IMR-90 (cell line): Measurements from ENCODE around the gene SBSN. TPM values are rescaled to one million over a fixed set of nuclear protein-coding genes. Genes with fewer than 3 reads are reported as not detected.

ENCODE experiments used
- ATAC-seq: fragments of 200-7000 bp; cut with Tn5 transposase; 2 replicates; pipeline ENCODE4 v1.9.1; 2020; ENCODE audit warnings: low read depth, mild to moderate bottlenecking, moderate library complexity
- BruUV-seq: library from RNA; stranded (reverse); fragments of 400-500 nt; replicated peaks from 2 replicates; lab custom pipeline; 2021; lab: Mats Ljungman, UMichigan
- CTCF ChIA-PET: fragments of 300-600 bp; formaldehyde crosslinking; extraction: SDS; loops from one replicate; lab custom pipeline; 2021; ENCODE audit warnings: antibody characterized with exemption; lab: Yijun Ruan, JAX
- POLR2A ChIA-PET: fragments of 300-600 bp; sonication (Branson Sonifier 250); formaldehyde crosslinking; loops from one replicate; lab custom pipeline; 2022; ENCODE audit warnings: antibody characterized with exemption; ENCODE audit not compliant: unreplicated experiment; lab: Charles Lee
- DNase-seq: peaks from one replicate; pipeline ENCODE4 v3.0.0; 2013
- H2AFZ ChIP-seq: replicated peaks from 2 replicates; pipeline ENCODE3; 2013; ENCODE audit warnings: low read length, mild to moderate bottlenecking; ENCODE audit not compliant: poor library complexity
- H2AK5ac ChIP-seq: 2 replicates; pipeline ENCODE4 v1.6.1; 2013; ENCODE audit warnings: low read depth, low read length, inconsistent platforms
- H2AK9ac ChIP-seq: replicated peaks from 2 replicates; pipeline ENCODE3; 2013; ENCODE audit warnings: mild to moderate bottlenecking, low read depth, low read length, moderate library complexity; ENCODE audit not compliant: poor library complexity
- H2BK120ac ChIP-seq: 2 replicates; pipeline ENCODE4 v1.6.1; 2013; ENCODE audit warnings: low read depth, low read length, inconsistent platforms
- H2BK15ac ChIP-seq: 3 replicates; pipeline ENCODE4 v1.6.1; 2013; ENCODE audit warnings: low read depth, low read length, inconsistent platforms
- H2BK20ac ChIP-seq: 2 replicates; pipeline ENCODE4 v1.6.1; 2013; ENCODE audit warnings: low read depth, mild to moderate bottlenecking, inconsistent platforms, low read length, moderate library complexity
- H2BK5ac ChIP-seq: 2 replicates; pipeline ENCODE4 v1.6.1; 2013; ENCODE audit warnings: mild to moderate bottlenecking, low read depth, low read length, inconsistent platforms; ENCODE audit not compliant: poor library complexity, severe bottlenecking
- H3K14ac ChIP-seq: replicated peaks from 2 replicates; pipeline ENCODE4 v1.6.1; 2013; ENCODE audit warnings: low read depth, low read length, inconsistent platforms
- H3K18ac ChIP-seq: 2 replicates; pipeline ENCODE4 v1.6.1; 2013; ENCODE audit warnings: low read depth, low read length, control low read depth
- H3K23ac ChIP-seq: 2 replicates; pipeline ENCODE4 v1.6.1; 2013; ENCODE audit warnings: low read depth, low read length, inconsistent platforms
- H3K27ac ChIP-seq: 2 replicates; pipeline ENCODE4 v1.5.1; 2013; ENCODE audit warnings: mild to moderate bottlenecking, control low read depth, low read length; ENCODE audit not compliant: insufficient read depth
- H3K27me3 ChIP-seq: 2 replicates; pipeline ENCODE4 v1.6.1; 2013; ENCODE audit warnings: low read length; ENCODE audit not compliant: control insufficient read depth, insufficient read depth
- H3K36me3 ChIP-seq: 2 replicates; pipeline ENCODE4 v1.6.1; 2013; ENCODE audit warnings: low read length, mixed read lengths; ENCODE audit not compliant: control insufficient read depth, insufficient read depth
- H3K4ac ChIP-seq: 2 replicates; pipeline ENCODE4 v1.6.1; 2013; ENCODE audit warnings: low read depth, low read length, inconsistent platforms
- H3K4me1 ChIP-seq: 2 replicates; pipeline ENCODE4 v1.6.1; 2013; ENCODE audit warnings: low read length, mixed read lengths; ENCODE audit not compliant: control insufficient read depth, insufficient read depth
- H3K4me2 ChIP-seq: 2 replicates; pipeline ENCODE4 v1.6.1; 2013; ENCODE audit warnings: low read depth, mild to moderate bottlenecking, control low read depth, low read length, moderate library complexity
- H3K4me3 ChIP-seq: 2 replicates; pipeline ENCODE4 v1.5.1; 2013; ENCODE audit warnings: low read depth, mild to moderate bottlenecking, control low read depth, low read length, moderate library complexity; ENCODE audit not compliant: insufficient read depth
- H3K56ac ChIP-seq: 2 replicates; pipeline ENCODE4 v1.6.1; 2013; ENCODE audit warnings: low read length, inconsistent platforms; ENCODE audit not compliant: insufficient read depth; ENCODE audit errors: extremely low read depth
- H3K79me1 ChIP-seq, 2 experiments: 2 replicates each; pipeline ENCODE4 v1.6.1; 2013; ENCODE audit warnings: low read length in 2 of 2, inconsistent platforms in 1 of 2, low read depth in 1 of 2
- H3K9ac ChIP-seq: 2 replicates; pipeline ENCODE4 v1.6.1; 2013; ENCODE audit warnings: low read depth, low read length, control low read depth
- H3K9me1 ChIP-seq: 2 replicates; pipeline ENCODE4 v1.6.1; 2013; ENCODE audit warnings: low read length, inconsistent platforms; ENCODE audit not compliant: insufficient read depth
- H3K9me3 ChIP-seq: 2 replicates; pipeline ENCODE4 v1.6.1; 2013; ENCODE audit warnings: low read length; ENCODE audit not compliant: control insufficient read depth, insufficient read depth
- H4K20me1 ChIP-seq: 2 replicates; pipeline ENCODE4 v1.6.1; 2013; ENCODE audit warnings: low read length, inconsistent platforms; ENCODE audit not compliant: insufficient read depth
- H4K5ac ChIP-seq: 2 replicates; pipeline ENCODE4 v1.6.1; 2013; ENCODE audit warnings: mild to moderate bottlenecking, low read depth, low read length, control low read depth
- H4K8ac ChIP-seq, 2 experiments: 2 replicates each; pipeline ENCODE4 v1.6.1; 2013; ENCODE audit warnings: low read depth in 2 of 2, low read length in 2 of 2, control low read depth in 1 of 2, inconsistent platforms in 1 of 2
- H4K91ac ChIP-seq: 2 replicates; pipeline ENCODE4 v1.6.1; 2013; ENCODE audit warnings: low read depth, low read length, inconsistent platforms; ENCODE audit not compliant: insufficient read depth
- WGBS, 2 experiments: methylation state at CpG; one replicate each; pipeline versions ENCODE4 v1.1.5 to v1.1.7; 2013; ENCODE audit warnings: missing lambda C conversion rate in 2 of 2; ENCODE audit not compliant: insufficient read length in 1 of 2; ENCODE audit errors: extremely low coverage in 2 of 2; 5-methylcytosine and 5-hydroxymethylcytosine counted together
- dilution Hi-C: fragments of 300-500 bp; cut with HindIII; formaldehyde crosslinking; loops from one replicate; pipeline ENCODE4 v1.14.3; 2018; ENCODE audit warnings: low sequenced_read_pairs; ENCODE audit not compliant: unreplicated experiment
- in situ Hi-C: fragments of 300-500 bp; cut with MboI; formaldehyde crosslinking; loops from 3 replicates; pipeline ENCODE4 v1.14.3; 2019; ENCODE audit warnings: low sequenced_read_pairs, inconsistent platforms, mixed read lengths
- intact Hi-C: fragments of 100-400 bp; cut with micrococcal nuclease; formaldehyde crosslinking; loops from 2 replicates; pipeline ENCODE4 v1.10.0; 2022
- polyA plus RNA-seq, 3 experiments: library from polyadenylated mRNA; depleted of rRNA; stranded (reverse); fragments of >200 nt; gene quantifications; 2 replicates each; pipeline ENCODE4 v1.2.3, GENCODE V29; 2012; ENCODE audit warnings: low replicate concordance in 1 of 3
- total RNA-seq: library from RNA; depleted of rRNA; stranded (reverse); fragments of >200 nt; gene quantifications from 2 replicates; pipeline ENCODE4 v1.2.3, GENCODE V29; 2012
- TF ChIP-seq, protein P1 (sequence below): fragments of 150-350 bp; IDR thresholded peaks from 2 replicates; pipeline ENCODE4 v1.6.1; 2017; ENCODE audit warnings: mild to moderate bottlenecking, antibody characterized with exemption, low read length, low read depth

SBSN gene
- total and polyA plus RNA-seq, 2 of the 4 experiments (the other 2 are of a cell fraction) = 0.72 to 6.4 TPM

DNA sequence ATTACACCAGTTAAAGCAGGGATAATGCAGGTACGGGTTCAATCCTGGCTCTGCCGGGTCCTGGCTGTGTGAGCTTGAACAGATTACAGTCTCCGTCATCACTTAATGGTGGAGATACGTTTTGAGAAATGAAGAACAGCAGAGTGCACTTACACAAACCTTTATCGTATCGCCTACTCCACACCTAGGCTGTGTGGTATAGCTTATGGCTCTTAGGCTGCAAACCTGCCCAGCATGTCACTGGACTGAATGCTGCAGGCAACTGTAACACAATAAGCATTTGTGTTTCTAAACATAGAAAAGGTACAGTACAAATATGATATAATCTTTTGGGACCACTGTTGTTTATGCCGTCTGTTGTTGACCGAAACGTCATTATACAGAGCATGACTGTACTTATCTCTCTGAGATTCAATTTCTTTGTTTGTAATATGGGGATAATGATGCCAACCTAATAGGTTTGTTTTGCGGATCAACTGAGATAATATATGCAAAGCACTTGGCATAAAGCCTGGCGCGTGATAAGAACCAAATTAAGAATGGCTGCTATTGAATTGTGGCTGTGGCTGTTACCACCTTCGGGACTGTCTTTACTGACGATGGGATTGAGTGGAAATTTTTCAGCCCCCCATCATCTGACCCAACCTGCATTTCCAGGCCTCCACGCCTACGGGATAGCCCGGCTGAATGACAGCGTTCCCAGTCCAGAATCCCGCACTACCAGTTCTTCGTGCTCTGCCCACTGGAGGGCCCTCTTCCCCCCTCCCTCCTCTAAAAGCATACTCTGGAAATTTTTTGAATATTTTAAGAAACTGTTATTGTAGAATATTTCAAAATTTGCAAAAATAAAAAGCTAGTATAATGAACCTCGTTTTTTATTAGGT is 49.1 kb downstream of the SBSN start:
- in situ Hi-C loops (no loop called here), intact Hi-C loops (no loop called here), dilution Hi-C loops (no loop called here)
- no peak overlapping the region for H2BK5ac ChIP-seq
- no peak overlapping the region for H3K9ac ChIP-seq
- TF ChIP-seq, protein P1, sequence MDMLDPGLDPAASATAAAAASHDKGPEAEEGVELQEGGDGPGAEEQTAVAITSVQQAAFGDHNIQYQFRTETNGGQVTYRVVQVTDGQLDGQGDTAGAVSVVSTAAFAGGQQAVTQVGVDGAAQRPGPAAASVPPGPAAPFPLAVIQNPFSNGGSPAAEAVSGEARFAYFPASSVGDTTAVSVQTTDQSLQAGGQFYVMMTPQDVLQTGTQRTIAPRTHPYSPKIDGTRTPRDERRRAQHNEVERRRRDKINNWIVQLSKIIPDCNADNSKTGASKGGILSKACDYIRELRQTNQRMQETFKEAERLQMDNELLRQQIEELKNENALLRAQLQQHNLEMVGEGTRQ = no peak
- H2BK20ac ChIP-seq = no peak overlapping the region
- H2AK9ac ChIP-seq = no peak overlapping the region
- H3K14ac ChIP-seq = no peak overlapping the region
- H4K5ac ChIP-seq = no peak overlapping the region
- H3K9me1 ChIP-seq = no peaks in the 10 kb centered on the region
- DNase-seq (no peak), ATAC-seq (no peak)
- no peak overlapping the region for H2AK5ac ChIP-seq
- no peak overlapping the region for H3K27ac ChIP-seq
- H3K79me1 ChIP-seq = no peaks in the 10 kb centered on the region
- no peak overlapping the region for H2BK15ac ChIP-seq
- H3K4me1 ChIP-seq = no peaks in the 10 kb centered on the region
- no peaks in the 10 kb centered on the region for H3K36me3 ChIP-seq
- CTCF ChIA-PET = interaction anchor here (1.3 kb wide), 1 partner anchor 16 kb away, joined by 4 read pairs; no protein-coding TSS in a partner anchor
- no peak overlapping the region for H4K91ac ChIP-seq
- BruUV-seq = no TSS peak
- no peaks in the 10 kb centered on the region for H3K9me3 ChIP-seq
- no peak overlapping the region for H3K4me3 ChIP-seq
- POLR2A ChIA-PET = no interaction called here
- H2AFZ ChIP-seq = no peak overlapping the region
- no peak overlapping the region for H2BK120ac ChIP-seq
- 53% methylated on average over 3 of the region's 21 CpGs; no CpG with 5 or more reads in 1 of the 2 experiments for WGBS, 2 experiments
- peaks cover 3% of the 10 kb centered on the region; the same call in 1 of the 2 replicates for H3K27me3 ChIP-seq
- H4K8ac ChIP-seq = no peak overlapping the region
- H3K56ac ChIP-seq = no peak overlapping the region
- no peak overlapping the region for H3K23ac ChIP-seq
- H3K4me2 ChIP-seq = no peak overlapping the region
- H3K4ac ChIP-seq = no peak overlapping the region
- no peak overlapping the region for H3K18ac ChIP-seq
- H4K20me1 ChIP-seq = no peaks in the 10 kb centered on the region
